HG03196 (cell line): ENCODE results near the gene ZNF891.

Experiments
- ATAC-seq: cut with Tn5 transposase; IDR thresholded peaks from one replicate; pipeline ENCODE4 v1.9.1; 2021; ENCODE audit not compliant: unreplicated experiment

Gene ZNF891

GRCh38 chr12:133063556-133063955, 66.5 kb downstream of the ZNF891 start:
- no peak for ATAC-seq

- ATAC-seq = no peak
Observed at GRCh38 chr12:133061954-133062353, 68.1 kb downstream of the ZNF891 start.

GRCh38 chr12:133058203-133059113, 71.6 kb downstream of the ZNF891 start:
- no peak for ATAC-seq

- ATAC-seq = no peak
Observed at GRCh38 chr12:133057446-133057845, 72.6 kb downstream of the ZNF891 start.
